ENCODE data around the gene CENPU.

CENPU gene

GRCh38 chr4:184688005-184688404, 45.9 kb downstream of the CENPU start (continued):
- TF ChIP-seq ZNF280D (tag by site-specific recombination; IDR thresholded peaks at IDR 0.05), result no peak
- TF ChIP-seq ZNF645 (tag by site-specific recombination; IDR thresholded peaks at IDR 0.05), result no peak
- TF ChIP-seq ZBTB21 (tag by site-specific recombination; IDR thresholded peaks at IDR 0.05), result no peak
- no peak for TF ChIP-seq KLF8 (tag by site-specific recombination; IDR thresholded peaks at IDR 0.05)
- TF ChIP-seq ZNF623 (tag by site-specific recombination; IDR thresholded peaks at IDR 0.05), result no peak
- no peak for TF ChIP-seq ZBTB11 (tag by site-specific recombination; conservative IDR thresholded peaks at IDR 0.05; ENCODE audit: low read depth)

GRCh38 chr4:184684491-184685189, 49.3 kb downstream of the CENPU start:
- ChIA-PET POLR2A (interaction anchor here (0.7 kb wide), 1 partner anchor 12 kb away, joined by 3 read pairs; no protein-coding TSS in a partner anchor), CTCF (no interaction called here)
- Histone ChIP-seq H3K4me3 (ENCODE audit: low read depth, low read length) (no peak overlapping the region), H3K27ac (ENCODE audit: extremely low read depth, low read depth, low read length) (no peak overlapping the region), H3K36me3 (ENCODE audit: control insufficient read depth in 2 of 2, insufficient read depth in 1 of 2, low read length in 2 of 2) (peaks cover 0 to 28% of the 10 kb centered on the region in 2 experiments; a peak in 2 of 3 replicates), H3K4me1 (ENCODE audit: control insufficient read depth, insufficient read depth, low read length) (no peaks in the 10 kb centered on the region), H3K9me3 (ENCODE audit: control insufficient read depth, insufficient read depth, low read depth, low read length) (no peaks in the 10 kb centered on the region)
- no peak for TF ChIP-seq ZNF704 (tag by site-specific recombination; IDR thresholded peaks at IDR 0.05)
- TF ChIP-seq HIC1 (tag by site-specific recombination; IDR thresholded peaks at IDR 0.05), result no peak
- no peak for TF ChIP-seq ZNF18 (tag by site-specific recombination; IDR thresholded peaks at IDR 0.05)
- no peak for TF ChIP-seq ZNF157 (tag by site-specific recombination; IDR thresholded peaks at IDR 0.05)
- TF ChIP-seq ZSCAN30 (tag by site-specific recombination; IDR thresholded peaks at IDR 0.05), result no peak
- TF ChIP-seq ZNF214 (tag by site-specific recombination; IDR thresholded peaks at IDR 0.05; ENCODE audit: borderline replicate concordance), result no peak
- TF ChIP-seq ZNF23 (tag by site-specific recombination; IDR thresholded peaks at IDR 0.05; ENCODE audit: borderline replicate concordance), result no peak
- TF ChIP-seq ZNF658 (tag by site-specific recombination; IDR thresholded peaks at IDR 0.05), result no peak
- no peak for TF ChIP-seq ZNF600 (tag by site-specific recombination; IDR thresholded peaks at IDR 0.05)

All from HEK293 (cell line).